NCI-H2107 (cell line): ENCODE results near the gene PHF13.

ENCODE experiments used
- DNase-seq: peaks from one replicate; lab custom pipeline; 2025; lab: John Stamatoyannopoulos, UW

PHF13 gene

DNA sequence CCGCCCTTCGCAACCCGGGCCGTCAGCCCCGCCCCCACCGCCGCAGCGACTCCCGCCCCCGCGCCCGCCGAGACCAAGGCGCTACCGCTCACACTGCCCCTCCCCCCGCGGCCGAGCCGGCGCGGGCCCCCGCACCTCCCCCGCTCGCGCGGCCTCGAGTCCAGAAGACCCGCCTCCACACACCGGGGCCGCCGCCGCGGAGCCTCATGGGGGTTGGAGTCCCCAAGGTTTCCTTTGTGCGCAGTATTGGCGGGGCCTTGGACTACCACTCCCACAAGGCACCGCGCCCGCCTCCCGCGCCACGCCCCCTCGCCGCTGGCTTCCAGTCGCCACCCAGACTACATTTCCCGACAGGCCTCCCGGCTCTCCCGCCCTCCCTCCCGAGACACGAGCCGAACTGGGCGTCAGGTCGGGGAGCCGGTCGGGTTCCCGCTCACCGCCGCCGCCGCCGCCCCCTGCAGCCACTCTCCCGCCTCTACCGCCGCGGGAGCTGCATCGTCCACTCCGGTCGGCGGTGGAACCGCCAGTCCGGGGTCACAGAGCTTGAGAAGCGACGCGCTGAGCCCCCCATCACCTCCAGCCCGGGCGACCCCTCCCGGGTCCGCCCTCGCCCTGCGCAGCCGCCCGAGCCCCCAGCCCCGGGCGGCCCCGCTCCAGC, at the start of gene PHF13:
TSS of gene PHF13 (plus strand) at position 371 of the 658 bp plus-strand sequence. CDS start 336 bp downstream, outside the sequence.
- DNase-seq: peak; percentile 75

DNA sequence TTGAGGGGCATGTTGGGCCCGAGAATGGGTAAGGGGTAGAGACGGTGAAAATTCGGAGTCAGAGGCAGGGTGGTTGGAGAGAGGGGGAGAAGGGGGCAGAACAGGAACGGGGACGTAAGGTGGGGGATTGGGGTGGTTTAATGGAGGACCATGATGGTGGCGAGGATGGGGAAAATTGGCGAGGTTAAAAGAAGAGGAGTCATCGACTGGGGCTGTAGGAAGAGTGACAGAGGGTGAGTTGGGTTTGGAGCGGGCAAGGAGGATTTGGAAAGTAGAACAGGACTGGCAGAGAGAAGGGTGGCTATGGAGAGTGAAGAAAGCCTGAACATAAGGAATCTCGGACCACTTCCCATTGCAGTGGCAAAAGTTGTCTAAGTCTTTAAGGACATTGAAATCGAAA, 44.5 kb upstream of the PHF13 start:
- DNase-seq: no peak

DNA sequence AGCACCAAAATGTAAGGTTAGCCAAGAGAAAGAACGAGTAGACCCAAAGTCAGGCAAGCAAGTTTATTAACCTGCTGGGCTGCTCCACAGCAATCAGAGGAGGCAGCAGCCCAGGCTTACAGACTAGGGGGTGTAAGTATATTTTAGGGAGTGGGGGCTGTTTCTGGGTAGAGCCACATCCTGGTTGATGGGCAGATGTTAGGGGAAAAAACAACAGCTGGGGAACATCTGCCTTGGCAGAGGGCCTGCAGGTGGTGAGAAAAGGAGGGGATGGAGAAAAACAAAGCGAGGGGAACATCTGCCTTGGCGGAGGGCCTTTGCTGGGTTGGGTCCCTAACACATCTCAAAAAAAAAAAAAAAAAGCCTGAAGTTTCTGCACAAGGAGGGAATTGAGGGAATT, 43.4 kb upstream of the PHF13 start:
- no peak for DNase-seq

DNA sequence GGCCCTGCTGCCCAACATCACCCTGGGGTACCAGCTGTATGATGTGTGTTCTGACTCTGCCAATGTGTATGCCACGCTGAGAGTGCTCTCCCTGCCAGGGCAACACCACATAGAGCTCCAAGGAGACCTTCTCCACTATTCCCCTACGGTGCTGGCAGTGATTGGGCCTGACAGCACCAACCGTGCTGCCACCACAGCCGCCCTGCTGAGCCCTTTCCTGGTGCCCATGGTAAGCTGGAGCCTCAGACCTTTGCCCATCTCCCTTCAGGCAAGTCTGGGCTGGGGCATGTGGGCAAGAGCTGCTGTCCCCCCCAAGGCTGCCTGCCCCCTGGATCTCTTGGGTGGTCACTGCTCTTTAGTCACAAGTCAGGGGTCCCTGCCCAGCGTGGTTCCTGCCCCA, 42.5 kb upstream of the PHF13 start:
- DNase-seq: no peak

DNA sequence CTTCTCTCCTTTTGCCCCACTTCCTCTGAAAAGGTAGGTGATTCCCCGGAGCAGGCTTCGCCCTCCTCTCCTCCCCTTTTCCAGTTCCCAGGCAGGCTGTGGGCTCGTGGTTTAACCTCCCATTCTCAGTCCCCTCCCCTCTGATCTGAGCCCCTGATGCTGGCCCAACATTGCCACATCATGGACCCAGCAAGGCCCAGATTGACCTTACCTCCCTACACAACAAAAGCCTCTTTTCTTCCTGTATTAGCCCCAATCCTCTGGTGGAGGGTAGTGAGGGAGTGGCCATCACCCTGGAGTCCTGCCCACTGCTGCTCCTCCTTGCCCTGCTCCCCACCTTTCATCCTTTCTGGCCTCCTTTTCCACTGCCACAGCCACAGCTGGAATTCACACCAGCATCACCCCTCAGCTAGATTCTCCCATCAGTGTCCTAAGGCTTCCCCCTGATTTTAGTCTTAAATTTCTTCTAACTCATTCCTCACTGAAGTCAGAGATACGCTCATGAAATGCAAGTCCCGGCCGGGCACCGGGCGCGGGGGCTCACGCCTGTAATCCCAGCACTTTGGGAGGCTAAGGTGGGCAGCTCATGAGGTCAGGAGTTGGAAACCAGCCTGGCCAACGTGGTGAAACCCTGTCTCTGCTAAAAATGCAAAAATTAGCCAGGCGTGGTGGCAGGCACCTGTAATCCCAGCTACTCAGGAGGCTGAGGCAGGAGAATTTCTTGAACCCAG, 40.7 kb upstream of the PHF13 start:
- DNase-seq: no peak

DNA sequence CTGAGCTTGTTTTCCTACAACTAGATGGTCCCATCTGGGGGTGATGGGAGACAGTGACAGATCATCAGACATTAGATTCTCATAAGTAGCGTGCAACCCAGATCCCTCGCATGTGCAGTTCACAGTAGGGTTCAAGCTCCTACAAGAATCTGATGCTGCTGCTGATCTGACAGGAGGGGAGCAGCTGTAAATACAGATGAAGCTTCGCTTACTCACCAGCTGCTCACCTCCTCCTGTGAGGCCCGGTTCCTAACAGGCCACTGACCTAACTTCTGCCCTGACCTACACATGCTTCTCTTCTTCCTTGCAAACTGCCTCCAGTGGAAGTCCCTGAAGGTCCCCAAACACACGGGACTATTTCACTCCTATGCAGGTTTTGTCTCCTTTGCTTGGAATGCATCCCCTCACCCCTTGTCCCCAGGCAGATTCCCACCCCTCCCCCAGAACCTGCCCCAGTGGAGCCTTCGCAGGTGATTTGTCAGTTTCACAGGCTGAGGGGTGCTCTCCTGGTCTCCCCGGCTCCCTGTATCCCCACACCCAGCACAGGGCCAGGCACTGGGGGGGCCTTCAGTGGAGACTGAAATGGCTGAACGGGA, 39.4 kb upstream of the PHF13 start:
- DNase-seq: no peak

DNA sequence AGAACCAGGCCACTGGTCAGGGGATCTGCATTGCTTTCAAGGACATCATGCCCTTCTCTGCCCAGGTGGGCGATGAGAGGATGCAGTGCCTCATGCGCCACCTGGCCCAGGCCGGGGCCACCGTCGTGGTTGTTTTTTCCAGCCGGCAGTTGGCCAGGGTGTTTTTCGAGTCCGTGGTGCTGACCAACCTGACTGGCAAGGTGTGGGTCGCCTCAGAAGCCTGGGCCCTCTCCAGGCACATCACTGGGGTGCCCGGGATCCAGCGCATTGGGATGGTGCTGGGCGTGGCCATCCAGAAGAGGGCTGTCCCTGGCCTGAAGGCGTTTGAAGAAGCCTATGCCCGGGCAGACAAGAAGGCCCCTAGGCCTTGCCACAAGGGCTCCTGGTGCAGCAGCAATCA, 38.7 kb upstream of the PHF13 start:
- no peak for DNase-seq

DNA sequence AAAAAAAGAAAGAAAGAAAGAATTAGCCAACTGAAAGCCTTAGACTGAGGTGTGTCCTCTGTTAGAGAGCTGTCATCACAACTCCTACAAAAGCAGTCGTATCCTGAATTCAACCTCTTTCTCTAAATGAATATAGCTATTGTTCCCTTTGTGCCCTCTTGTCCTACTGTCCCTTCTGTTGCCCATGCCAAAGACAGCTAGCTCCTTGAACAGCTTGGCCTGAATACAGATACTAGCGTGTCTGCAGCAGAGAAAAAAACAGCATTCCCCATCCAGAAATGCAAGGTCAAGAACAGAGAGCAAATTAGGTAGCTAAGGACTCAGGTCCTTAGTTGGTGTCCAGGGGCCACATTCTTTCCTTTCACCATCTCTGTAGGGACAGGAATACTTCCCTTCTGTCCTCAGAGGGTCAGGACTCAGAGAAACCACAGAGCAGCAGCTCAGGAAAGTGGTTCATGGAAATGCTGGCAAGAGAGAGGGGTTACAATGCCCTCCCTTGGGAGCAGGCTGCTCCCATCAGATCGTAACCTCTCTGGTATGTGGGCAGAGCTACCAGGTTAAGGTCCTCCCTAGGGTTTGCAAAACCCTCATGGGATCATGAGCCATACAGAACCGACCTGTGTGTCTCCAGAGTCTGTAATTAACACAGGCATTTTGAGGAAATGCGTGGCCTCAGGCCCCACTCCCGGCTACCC, 35.6 kb upstream of the PHF13 start:
- DNase-seq: no peak

DNA sequence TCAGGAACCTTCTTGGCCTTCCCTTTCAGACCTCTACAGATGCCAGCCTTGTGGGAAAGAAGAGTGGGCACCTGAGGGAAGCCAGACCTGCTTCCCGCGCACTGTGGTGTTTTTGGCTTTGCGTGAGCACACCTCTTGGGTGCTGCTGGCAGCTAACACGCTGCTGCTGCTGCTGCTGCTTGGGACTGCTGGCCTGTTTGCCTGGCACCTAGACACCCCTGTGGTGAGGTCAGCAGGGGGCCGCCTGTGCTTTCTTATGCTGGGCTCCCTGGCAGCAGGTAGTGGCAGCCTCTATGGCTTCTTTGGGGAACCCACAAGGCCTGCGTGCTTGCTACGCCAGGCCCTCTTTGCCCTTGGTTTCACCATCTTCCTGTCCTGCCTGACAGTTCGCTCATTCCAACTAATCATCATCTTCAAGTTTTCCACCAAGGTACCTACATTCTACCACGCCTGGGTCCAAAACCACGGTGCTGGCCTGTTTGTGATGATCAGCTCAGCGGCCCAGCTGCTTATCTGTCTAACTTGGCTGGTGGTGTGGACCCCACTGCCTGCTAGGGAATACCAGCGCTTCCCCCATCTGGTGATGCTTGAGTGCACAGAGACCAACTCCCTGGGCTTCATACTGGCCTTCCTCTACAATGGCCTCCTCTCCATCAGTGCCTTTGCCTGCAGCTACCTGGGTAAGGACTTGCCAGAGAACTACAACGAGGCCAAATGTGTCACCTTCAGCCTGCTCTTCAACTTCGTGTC, 34.7 kb upstream of the PHF13 start:
- no peak for DNase-seq

DNA sequence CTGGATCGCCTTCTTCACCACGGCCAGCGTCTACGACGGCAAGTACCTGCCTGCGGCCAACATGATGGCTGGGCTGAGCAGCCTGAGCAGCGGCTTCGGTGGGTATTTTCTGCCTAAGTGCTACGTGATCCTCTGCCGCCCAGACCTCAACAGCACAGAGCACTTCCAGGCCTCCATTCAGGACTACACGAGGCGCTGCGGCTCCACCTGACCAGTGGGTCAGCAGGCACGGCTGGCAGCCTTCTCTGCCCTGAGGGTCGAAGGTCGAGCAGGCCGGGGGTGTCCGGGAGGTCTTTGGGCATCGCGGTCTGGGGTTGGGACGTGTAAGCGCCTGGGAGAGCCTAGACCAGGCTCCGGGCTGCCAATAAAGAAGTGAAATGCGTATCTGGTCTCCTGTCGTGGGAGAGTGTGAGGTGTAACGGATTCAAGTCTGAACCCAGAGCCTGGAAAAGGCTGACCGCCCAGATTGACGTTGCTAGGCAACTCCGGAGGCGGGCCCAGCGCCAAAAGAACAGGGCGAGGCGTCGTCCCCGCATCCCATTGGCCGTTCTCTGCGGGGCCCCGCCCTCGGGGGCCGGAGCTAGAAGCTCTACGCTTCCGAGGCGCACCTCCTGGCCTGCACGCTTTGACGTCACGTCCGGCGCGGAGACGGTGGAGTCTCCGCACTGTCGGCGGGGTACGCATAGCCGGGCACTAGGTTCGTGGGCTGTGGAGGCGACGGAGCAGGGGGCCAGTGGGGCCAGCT, 34.0 kb upstream of the PHF13 start, which contains the start of gene ZBTB48:
TSS of gene ZBTB48 (plus strand) at position 621 of the 745 bp plus-strand sequence. CDS start 616 bp downstream, outside the sequence.
- DNase-seq: peak; percentile 73

DNA sequence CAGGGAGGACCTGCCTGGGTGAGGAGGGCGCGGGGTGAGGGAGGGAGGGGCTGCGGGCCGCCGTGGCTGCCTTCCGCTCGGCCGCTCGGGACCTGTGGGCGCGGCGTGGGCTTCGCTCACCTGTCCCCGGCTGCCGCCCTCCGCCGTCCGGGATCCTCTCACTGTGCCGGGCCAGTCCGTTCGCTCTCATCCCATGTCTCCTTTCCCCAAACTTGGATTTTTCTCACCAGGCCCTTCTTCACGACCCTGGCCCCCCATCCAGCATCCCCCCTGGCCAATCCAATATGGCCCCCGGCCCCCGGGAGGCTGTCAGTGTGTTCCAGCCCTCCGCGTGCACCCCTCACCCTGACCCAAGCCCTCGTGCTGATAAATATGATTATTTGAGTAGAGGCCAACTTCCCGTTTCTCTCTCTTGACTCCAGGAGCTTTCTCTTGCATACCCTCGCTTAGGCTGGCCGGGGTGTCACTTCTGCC, 33.4 kb upstream of the PHF13 start:
- no peak for DNase-seq

DNA sequence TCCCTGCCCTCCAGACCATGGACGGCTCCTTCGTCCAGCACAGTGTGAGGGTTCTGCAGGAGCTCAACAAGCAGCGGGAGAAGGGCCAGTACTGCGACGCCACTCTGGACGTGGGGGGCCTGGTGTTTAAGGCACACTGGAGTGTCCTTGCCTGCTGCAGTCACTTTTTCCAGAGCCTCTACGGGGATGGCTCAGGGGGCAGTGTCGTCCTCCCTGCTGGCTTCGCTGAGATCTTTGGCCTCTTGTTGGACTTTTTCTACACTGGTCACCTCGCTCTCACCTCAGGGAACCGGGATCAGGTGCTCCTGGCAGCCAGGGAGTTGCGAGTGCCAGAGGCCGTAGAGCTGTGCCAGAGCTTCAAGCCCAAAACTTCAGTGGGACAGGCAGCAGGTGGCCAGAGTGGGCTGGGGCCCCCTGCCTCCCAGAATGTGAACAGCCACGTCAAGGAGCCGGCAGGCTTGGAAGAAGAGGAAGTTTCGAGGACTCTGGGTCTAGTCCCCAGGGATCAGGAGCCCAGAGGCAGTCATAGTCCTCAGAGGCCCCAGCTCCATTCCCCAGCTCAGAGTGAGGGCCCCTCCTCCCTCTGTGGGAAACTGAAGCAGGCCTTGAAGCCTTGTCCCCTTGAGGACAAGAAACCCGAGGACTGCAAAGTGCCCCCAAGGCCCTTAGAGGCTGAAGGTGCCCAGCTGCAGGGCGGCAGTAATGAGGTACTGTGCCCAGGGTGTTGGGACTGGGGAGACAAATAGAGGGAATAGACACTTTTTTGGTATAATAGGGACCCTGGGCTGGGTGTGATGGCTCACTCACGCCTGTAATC, 32.7 kb upstream of the PHF13 start:
- no peak for DNase-seq

DNA sequence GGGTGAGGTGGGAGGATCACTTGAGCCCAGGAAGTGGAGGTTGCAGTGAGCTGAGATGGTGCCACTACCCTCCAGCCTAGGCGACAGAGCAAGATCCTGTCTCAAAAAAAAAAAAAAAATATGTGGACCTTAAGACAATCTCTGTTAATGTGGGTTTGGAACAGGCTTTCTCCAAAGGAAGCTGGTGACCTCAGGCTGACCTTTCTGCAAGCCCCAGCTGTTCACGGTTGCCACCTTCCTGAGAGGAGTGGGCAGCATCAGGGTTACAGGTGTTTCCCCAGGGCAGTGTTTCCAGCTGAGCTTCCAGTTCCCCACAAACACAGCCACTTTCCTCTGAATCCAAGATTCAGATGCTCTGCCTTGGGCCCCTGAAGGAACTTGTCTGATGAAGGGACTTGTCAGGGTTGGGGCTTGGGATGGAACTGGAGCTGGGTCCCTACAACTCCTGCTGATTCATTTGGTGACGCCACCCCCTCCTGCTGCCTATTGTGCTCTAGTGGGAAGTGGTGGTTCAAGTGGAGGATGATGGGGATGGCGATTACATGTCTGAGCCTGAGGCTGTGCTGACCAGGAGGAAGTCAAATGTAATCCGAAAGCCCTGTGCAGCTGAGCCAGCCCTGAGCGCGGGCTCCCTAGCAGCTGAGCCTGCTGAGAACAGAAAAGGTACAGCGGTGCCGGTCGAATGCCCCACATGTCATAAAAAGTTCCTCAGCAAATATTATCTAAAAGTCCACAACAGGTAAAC, 31.8 kb upstream of the PHF13 start:
- DNase-seq: no peak

DNA sequence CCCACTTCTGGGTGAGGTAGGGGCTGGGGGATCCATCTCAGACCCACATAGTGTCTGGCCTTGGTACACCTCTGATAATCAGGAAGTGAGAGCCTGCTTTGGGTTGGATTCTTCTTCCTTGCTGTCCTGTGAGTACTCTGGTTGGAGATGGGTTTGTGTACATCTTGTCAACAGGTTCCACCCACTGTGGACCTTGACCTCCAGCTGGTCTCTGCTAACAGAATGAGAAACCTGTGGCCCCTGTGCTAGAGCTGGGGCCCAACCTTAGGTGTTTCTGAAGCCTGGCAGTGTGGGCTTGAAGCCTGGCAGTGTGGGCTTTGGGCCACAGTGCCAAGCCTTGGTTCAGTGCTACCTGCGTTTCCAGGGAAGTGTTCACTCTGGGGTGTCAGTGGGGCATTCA, 31.2 kb upstream of the PHF13 start:
- DNase-seq: no peak

DNA sequence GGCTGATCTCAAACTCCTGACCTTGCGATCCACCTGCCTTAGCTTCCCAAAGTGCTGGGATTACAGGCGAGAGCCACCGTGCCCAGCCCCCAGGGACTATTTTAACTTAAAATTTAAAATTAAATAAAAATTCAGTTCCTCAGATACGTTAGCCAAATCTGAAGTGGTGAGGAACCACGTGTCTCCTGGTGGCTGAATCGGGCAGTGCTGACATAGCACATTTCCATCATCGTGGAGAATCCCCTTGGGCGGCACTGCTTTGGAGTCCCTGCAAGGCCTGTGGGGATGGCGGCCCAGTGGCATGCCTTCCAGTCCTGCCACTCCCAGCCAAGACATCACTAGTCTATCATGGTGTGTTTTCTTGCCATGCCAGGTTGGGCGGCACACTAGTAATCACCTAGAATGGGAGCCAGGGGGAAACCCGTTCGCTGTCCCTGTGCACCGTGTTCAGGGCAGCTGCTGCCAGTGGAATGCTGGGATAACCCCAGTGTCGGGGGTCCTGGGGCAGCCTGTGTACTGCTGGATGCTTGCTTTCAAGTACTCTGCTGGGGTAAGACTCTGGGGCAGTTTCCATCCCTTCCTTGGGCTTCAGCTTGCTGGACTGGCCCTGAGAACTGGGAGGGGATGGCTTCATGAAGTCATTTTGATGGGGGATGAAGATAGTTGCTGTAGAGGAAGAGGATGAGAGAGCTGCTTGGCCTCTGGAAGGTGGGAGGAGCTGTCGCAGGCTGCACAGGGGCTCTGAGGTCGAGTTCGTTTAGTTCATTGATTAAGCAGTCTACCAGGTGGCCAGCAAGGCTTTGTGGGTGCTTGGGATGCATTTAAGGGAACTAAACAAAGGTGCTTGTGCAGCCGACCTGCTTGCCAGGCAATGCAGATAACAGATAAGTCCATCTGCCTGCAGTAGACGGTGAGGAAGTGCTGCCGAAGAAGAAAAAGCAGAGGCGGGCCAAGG, 29.1 kb upstream of the PHF13 start:
- no peak for DNase-seq

DNA sequence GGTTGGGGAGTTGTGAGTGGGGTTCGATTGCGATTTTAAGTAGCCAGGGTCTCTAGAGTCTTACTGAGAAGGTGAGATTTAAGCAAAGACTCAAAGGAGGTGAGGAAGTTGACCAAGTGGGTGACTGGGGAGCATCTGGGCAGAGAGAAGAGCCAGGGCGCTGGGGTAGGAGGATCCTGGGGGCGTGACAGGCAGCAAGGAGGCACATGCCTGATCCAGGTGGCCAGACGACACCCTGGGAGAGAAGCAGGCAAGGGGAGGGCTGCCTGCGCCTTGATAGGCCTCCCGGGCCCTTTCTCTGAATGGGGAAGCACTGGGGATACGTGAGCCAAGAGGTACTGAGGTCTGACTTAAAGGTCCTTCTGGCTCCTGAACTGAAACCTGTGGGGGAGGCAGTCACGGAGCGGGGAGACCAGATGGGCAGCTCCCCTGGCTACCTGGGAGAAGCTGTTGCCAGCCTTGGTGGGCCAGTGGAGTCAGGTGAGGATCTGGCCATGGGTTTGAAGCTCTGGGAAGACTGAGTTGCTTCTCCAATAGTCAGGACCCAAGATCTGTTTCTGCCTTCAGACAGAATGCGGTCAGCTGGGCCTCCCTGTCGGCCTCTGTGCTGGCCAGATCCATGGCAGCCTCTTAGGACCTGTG, 28.3 kb upstream of the PHF13 start:
- no peak for DNase-seq

DNA sequence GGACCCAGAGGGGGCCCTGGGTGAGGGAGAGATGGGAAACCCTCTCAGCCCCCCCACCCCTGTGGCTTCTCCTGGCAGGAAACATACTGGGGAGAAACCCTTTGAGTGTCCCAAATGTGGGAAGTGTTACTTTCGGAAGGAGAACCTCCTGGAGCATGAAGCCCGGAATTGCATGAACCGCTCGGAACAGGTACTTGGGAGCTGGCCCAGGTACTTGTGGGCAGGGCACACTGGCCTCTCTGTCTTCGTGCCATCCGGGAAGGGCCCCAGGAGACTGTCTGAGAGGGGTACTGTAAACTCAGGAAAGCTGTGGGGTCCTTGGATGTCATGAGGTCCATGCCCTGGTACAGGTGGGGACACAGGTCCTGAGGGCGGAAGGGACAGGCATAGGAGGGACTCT, 27.7 kb upstream of the PHF13 start:
- no peak for DNase-seq

DNA sequence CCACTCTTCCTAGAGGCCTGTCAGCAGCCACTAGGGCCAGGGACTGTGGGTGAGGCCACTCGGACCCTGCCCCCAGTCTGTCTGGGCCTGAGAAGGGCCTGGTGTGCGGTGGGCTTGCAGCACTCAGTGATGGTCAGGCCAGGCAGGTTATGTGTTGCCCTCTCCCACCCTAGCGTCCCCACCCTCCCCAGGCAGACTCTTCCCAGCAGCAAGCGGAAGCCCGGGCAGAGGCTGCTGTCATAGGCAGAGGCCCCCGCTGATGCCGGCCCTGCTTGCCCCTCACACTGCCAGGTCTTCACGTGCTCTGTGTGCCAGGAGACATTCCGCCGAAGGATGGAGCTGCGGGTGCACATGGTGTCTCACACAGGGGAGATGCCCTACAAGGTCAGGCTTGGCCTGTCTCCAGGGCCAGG, 27.1 kb upstream of the PHF13 start:
- DNase-seq: no peak
